ENCODE data around the gene TRIM26.

GRCh38 chr6:30156774-30157173 is 56.4 kb downstream of the TRIM26 start:
- TF ChIP-seq CTCF (IDR thresholded peaks at IDR 0.05) (no peak), POLR2A (IDR thresholded peaks at IDR 0.05) (no peak)
